GM21737 (cell line): ENCODE results near the gene FGF5.
"Not testable (repeated sequence)": the region's sequence is repeated elsewhere in the genome, so short reads cannot be mapped to it uniquely, and the experiment has no call there.

Experiments
- ATAC-seq: cut with Tn5 transposase; IDR thresholded peaks from one replicate; pipeline ENCODE4 v1.9.1; 2021; ENCODE audit warnings: mild to moderate bottlenecking, moderate library complexity; ENCODE audit not compliant: unreplicated experiment

The FGF5 gene

DNA sequence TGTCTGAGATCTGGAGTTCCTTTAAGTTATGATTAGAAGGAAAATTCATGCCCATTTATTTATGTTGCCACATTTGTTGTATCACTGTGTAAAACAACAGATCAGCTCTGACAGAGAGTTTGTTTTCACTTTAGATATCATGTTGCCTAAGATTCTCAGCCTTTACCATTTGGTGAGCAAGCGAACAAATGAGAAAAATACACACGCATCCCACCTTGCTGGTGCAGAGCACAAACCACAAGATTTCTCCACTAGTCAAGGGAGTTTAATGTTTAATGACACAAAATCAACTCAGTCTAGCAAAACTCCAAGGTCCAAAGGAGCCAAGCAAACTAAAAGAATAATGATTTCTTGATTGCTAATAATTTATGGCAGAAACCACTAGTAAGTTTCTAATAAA lies 27.7 kb downstream of the FGF5 start:
- no peak for ATAC-seq

DNA sequence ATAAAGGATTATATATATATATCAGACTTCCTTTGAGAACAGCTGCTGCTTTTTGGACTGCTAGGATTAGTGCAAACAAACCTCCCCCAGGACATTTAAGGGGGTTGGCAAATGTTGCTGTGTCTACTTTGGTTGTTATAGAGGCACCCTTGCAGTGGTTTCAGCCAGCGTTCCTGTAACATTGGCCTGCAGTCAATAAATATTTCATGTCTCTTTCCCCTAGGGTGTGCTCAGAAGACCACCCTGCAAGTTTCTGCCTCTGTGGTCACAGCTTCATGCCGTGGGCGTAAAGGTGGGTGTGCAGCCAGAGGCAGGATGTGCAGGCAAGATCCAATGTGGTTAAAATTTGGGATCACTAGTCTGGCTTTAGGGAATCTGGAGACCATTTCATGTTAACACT lies 28.9 kb downstream of the FGF5 start:
- ATAC-seq, result no peak

DNA sequence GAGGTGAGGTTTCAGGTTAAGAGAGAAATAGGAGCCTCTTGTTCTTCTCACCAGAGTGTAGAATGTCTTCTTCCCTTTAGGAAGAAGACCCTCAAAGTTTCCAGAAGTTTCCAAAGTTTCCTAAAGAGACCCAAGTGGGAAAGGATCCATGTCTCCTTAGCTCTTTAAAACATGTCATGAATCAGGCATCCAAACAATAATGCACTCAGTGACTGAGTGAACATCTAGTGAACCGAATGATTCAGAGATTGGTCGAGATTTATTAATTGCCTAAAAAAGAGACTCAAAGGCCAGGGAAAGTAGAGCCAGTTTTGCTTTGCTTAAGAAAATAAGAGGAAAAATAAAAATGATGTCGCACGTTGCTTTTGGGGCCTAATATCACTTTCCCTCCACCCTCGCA lies 29.4 kb downstream of the FGF5 start:
- no peak for ATAC-seq

DNA sequence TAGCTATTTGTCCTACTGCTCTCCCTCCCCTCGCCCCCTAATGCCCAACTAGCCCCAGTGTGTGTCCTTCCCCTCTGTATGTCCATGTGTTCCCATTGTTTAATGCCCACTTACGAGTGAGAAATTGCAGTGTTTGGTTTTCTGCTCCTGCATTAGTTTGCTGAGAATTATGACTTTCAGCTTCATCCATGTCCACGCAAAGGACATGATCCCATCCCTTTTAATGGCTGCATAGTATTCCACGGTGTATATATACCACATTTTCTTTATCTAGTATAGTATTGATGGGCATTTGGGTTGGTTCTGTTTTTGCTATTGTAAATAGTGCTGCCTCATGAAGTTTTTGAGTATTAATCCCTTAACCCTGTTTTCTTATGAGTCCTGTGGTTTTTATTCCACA lies 35.4 kb downstream of the FGF5 start:
- ATAC-seq, result no peak

DNA sequence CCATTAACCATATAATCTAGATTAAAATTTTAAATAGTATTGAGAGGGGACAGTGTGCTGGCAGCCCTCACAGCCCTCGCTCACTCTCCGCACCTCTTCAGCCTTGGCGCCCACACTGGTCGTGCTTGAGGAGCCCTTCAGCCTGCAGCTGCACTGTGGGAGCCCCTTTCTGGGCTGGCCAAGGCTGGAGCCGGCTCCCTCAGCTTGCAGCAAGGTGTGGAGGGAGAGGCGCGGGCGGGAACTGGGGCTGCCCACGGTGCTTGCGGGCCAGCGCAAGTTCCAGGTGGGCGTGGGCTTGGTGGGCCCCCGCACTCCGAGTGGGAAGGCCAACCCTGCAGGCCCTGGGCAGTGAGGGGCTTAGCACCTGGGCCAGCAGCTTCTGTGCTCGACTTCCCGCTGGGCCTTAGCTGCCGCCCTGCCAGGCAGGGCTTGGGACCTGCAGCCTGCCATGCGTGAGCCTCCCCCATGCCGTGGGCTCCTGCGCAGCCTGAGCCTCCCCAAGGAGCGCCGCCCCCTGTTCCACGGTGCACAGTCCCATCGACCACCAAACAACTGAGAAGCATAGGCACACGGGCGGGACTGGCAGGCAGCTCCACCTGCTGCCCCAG lies 36.3 kb downstream of the FGF5 start:
- no peak for ATAC-seq

DNA sequence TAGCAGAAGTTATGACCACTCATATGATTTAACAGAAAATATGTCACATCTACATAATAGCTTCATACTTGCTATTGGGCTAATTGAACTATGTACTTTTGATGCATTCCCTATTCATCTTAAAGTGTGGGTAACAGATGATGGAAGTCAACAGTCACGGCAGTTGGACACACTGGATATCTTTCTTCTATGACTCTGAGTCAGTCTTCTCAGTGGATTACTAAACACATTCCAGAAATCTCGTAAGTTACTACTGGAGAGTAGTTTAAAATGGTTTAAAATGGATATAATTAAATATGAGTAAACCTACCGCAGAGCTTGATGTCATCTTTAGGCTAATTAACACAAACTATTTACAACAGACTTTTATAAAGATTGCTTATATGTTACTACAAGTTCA lies 39.0 kb downstream of the FGF5 start:
- no peak for ATAC-seq

DNA sequence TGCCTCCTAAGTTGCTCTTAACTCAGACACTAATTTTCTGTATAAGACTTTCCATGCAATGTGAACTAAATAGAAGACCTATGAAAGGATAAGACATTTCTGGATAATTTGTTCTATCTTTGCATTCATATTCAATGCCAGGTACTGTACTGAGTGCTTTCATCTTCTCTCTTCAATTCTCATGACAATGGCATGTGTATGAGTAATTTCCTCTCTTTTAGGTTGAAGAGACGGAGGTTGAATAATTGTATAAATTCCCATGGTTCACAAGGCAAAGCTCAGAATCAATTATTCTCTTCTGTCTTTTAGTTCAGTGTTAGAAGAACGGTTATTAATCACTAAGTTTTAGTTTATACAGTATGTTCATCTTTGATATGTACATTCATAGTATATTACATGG lies 39.8 kb downstream of the FGF5 start:
- ATAC-seq, result no peak

DNA sequence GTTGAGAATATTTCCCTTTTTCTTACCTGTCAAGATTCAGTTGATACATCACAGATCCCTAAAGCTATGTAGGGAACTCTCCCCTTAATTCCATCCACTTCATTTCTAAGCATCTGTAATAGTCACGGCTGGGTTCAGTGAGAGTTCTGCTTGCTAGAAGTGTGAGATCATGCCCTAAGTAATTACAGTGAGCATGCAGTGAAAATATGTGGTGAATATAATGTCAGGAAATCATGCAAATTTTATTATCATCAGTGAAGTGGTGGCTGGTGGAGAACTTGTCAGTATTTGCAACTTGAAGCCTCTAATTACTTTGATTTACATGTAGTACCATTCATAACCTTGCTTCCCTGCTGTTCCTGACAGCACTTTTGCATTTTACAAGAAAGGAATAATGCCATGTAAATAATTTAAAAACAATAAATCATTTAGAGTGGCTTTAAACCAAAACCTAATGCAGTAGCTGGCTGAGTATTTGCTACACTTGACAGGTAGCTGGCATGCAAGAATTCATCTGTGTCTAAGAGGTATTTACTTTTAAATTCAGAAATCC lies 40.8 kb downstream of the FGF5 start:
- ATAC-seq, result no peak

DNA sequence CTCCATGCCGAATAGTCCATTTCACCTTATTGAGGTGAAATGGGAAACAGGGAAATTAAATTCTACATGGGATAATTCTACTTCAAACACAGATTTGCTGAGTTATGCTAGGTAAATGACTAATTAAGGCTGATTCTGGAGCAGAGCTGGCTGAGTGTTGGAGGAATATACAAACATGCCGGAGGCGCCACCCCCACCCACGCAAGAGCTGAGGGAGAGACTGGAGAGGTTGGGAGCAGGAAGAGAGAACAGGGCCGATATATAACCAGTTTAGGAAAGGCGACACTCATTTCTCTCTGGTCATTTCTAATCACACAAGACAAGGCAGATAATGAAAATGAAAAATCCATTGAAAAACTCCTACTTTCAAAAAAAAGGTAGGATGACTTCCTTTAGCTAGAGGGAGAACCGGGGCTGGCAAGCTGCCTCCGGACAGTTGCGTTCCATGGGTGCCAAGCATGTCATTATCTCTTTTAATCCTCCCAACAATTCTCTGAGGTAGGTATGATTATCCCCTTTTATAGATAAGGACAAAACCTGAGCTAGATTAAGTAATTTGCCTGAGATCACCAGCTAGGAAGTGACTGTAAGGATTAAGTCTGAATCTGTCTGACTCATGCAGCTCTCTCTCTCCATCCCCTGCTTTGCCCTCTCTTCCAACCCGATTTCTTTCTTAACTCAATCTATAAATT lies 41.5 kb downstream of the FGF5 start:
- no peak for ATAC-seq

DNA sequence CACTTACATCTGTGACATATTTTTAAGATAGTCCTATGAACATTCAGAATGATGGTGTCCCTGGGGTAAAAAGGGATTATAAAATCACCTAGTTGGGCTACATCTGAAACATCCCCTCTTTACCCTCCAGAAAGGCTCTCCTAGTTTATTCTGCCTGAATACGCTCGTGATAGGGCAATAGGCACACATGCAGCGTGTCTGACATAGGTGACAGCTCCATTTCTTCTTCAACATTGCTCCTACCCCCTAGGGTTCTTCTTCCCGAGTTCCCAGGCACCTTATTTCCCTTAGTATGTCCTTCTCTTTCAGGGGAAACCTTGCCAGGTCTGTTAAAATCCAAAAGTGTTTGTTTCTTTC lies 42.0 kb downstream of the FGF5 start:
- ATAC-seq, result no peak

DNA sequence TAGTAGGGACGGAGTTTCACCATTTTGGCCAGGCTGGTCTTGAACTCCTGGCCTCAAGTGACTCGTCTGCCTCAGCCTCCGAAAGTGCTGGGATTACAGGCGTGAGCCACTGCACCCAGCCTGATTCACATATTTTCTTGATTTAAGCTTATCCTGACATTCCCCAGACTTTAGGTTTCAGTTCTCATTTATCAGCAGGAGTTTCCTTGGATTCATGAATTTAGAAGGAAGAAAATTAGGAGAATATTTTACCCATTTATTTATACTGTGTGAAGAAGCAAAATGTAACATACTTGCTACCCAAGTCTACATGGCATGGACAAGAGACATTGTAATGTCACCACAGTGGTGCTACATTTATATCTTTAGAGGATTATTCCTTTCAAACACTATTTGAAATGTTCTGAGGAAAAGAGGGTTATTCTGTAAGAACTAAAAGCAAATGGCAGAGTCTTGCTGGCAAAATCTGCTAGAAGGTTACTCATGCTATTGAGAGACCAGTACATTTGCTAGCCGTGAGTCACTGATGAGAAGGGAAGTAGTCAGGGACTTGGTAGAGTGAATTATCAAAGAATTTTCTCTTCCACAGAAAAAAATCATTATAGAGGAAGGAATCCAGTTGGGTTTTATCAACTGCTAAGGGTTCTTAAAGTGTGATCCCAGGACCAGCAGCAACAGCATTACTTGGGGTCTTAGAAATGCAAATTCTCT lies 43.0 kb downstream of the FGF5 start:
- no peak for ATAC-seq

DNA sequence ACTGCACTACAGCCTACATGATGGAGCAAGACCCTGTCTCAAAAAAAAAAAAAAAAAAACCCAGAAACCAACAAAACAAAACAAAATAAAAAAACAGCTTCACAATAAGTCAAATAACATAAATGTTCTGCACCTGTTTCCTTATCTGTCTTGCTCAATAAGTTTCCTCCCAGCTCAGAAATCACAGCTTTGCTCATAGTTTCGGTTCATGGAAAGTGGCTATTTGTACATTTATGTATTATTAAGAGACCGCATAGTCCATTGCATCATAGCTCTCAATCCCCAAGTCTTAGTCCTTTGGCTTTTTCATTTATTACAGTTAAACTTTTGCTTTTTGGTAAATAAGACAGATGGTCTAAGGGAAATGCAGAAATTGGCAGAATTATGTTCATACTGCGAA lies 44.7 kb downstream of the FGF5 start:
- no peak for ATAC-seq

DNA sequence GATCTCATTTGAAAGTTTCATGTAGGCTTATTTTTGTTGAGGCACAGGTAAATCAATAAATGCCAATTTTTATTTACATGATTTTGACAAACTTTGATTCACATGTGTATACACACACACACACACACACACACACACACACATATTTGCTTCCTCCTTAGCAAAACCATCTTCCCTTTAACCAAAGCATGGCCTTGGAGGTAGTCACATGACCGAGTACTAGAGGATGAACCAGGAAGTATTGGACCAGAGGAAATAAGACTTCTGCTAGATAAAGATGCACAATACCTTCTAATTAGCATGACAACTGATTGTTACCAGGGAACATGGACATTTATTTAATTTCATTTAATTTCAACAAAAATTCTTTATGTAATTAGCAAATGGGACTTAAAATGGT lies 45.7 kb downstream of the FGF5 start:
- ATAC-seq, result no peak

DNA sequence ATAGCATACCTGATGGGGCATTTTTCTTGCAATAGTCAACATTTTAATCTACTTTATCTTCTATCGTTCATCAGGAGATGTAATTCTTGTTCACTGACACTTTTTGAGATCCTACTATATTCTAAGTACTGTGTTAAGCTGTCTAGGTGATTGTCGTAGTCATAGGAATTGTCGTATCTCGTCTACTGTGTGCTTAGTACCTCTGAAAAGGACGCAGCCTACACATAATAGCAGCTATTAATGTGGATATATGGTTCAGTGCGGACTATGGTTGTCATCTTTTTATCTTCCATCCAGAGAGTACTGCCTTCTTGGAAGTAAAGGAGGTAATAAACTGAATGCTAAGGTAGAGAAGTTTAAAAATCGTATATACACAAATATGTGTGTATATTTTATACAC lies 47.2 kb downstream of the FGF5 start:
- no peak for ATAC-seq

DNA sequence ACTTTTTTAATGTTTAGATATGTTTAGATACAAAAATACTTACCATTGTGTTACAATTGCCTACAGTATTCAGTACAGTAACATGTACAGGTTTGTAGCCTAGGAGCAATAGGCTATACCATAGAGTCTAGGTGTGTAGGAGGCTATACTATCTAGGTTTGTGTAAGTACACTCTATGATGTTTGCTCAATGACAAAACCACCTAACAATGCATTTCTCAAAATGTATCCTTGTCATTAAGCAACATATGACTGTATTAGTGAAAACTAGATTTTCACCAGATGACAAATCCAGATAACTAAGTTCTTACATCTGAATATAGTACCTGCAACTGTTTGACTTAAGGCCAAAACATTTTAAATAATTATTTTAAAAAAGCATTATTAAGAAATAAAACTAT lies 49.4 kb downstream of the FGF5 start:
- ATAC-seq, result not testable (repeated sequence)

DNA sequence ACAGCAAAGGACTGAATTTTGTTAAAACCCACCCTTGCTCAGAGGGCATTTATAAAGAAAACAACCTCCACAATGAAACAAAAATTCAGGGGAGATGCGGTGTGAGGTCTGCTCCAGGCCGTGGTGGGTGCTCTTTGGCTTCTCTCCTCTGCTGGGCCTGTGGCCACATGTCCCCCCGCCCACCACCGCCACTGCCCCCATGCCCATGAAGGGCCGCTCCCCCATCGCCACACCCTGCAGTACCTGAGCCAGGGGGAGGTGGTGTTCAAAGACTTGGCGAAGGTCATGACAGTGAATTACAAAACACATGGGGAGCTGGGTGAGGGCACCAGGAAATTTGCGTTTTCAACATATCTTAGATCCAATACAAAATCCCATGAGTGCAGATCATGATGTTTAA lies 54.9 kb downstream of the FGF5 start:
- ATAC-seq, result no peak

DNA sequence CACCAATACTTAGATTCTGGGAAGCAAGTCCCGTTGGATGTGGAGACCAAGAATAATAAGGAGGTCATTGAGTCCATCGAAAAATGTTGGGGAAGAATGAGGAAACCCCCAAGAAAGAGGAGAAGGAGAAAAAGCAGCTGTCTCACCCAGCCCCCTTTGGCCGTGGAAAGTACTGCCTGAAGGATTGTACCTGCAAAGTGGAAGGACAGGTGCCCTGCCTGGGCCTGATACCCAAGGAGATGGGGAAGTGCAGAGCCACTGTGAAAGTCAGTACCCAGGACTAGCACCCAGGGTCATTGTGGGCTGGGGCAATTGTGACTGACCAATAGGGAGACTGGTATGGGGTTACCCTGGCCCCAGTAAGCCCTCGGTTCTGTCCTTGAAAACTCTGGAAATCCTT lies 55.3 kb downstream of the FGF5 start:
- ATAC-seq, result no peak

DNA sequence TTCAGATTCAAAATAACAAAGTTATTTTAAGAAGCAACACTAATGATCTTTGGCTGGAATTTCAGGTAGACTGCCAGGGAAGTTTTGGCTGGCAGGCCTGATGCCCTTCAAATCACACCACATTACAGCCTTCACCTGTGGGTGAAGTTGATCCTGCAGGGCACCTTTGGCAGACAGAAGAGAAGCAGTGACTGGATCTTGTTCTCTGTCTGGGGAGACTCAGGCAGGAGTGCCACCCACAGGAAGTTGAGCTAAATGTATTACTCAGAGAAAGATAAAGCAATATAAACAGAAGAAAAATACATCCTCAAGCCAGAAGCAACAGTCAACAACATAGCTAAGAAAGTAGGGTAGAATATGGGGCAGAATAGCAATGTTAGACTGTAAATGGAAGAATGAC lies 56.3 kb downstream of the FGF5 start:
- no peak for ATAC-seq

DNA sequence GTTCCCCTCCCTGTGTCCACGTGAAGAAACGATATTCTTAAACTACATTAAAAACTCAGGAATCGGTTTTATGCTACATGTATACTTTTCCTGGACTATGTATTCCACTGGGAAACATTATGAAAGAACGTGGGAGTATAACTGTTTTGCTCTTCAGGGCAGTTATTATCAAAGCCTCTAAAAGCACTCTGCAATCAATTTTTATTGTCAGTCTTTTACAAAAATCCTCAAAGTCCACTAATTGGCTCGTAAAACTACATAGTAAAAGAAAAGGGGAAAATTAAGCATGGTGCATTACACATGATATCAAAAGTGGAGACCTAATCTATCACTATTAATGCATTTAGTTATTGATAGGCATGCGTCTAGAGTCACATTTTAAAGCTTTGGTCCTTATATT lies 57.7 kb downstream of the FGF5 start:
- ATAC-seq, result no peak

DNA sequence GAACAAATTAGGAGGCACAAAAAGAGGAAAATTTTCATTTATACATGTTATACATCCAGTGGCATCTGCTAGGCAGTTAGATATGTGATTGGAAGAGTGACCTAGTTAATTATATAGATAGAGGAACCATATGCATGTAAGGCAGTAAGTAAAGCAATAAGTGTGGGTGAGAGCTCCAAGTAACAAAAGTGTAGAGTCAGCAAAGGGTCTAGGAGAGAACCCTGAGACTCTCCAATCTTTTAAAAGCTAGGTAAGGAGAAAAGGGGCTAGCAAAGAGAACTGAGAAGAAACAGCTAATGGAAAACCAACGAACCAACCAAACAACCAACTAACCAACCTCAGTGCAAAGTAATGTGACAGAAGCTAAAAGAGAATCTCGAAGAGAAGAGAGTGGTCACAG lies 65.2 kb downstream of the FGF5 start:
- ATAC-seq, result no peak

DNA sequence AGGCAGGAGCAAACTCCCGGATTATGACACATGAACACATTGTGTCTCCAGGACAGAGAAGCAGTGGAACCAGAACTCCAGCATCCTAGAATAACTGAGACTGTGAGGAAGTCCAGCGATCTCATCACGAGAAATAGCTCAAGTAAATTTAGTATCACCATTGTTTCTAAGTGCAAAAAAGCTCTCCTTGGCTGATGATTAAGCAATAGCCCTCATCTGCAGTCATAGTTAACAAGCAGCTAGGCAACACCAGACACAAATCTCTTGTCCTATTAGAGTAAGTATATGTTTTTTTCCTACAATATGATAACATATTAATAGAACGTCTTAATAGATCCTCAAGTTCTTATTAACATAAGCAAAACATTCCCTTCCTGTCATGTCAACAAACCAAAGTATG lies 66.7 kb downstream of the FGF5 start:
- no peak for ATAC-seq

DNA sequence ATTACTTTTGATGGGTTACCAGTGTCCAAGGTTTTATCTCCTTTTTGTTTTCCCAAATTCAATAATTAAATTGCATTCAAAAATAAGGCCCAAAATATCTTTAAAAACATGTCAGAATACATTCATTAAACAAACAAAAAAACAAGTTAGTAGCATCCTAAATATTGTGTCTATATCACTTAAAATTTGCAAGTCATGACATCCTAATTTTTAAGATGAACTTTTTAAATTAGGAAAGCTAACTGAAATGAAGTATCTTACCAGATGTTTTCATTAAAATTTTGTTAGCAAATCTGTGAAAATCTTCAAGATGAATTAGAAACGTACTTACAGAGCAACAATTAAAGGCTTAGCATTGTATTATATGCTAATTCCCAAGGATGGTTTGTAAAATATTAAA lies 68.1 kb downstream of the FGF5 start:
- ATAC-seq, result no peak
